SK-N-SH (cell line): ENCODE data around the gene TRIP6. TPM values are rescaled to one million over a fixed set of nuclear protein-coding genes. Genes with fewer than 3 reads are reported as not detected.

ENCODE experiments used
- CTCF ChIA-PET: fragments of 300-600, 350-600 bp; formaldehyde crosslinking; extraction: SDS; loops from one replicate; lab custom pipeline; 2021; lab: Yijun Ruan, JAX
- POLR2A ChIA-PET: fragments of 350-600 bp; sonication (Branson Sonifier 250); formaldehyde crosslinking; extraction: SDS; loops from one replicate; lab custom pipeline; 2020; ENCODE audit warnings: antibody characterized with exemption, inconsistent platforms; lab: Yijun Ruan, JAX
- DNase-seq: peaks from one replicate; pipeline ENCODE4 v3.0.0; 2012
- H2AFZ ChIP-seq: fragments of 200-600 bp; sonication (generic); 2 replicates; pipeline ENCODE4 v1.8.1; 2016; ENCODE audit warnings: antibody characterized with exemption, mild to moderate bottlenecking, low read depth
- H3F3A ChIP-seq: fragments of 200-600 bp; sonication (generic); replicated peaks from 2 replicates; pipeline ENCODE3; 2016; ENCODE audit warnings: antibody characterized with exemption, mild to moderate bottlenecking; ENCODE audit not compliant: insufficient read depth
- H3K27ac ChIP-seq, 2 experiments: fragments of 200-500 bp in 1 of 2; fragments of 200-600 bp in 1 of 2; sonication (Bioruptor generic) in 1 of 2; sonication (generic), shearing (Covaris generic) in 1 of 2; 2 replicates each; pipeline versions ENCODE4 v1.5.1 to v1.6.1; 2014 to 2016; ENCODE audit warnings: low read depth in 2 of 2, inconsistent platforms in 1 of 2, low read length in 1 of 2, mild to moderate bottlenecking in 1 of 2, mixed read lengths in 1 of 2
- H3K27me3 ChIP-seq: fragments of 200-600 bp; sonication (generic), shearing (Covaris generic); 2 replicates; pipeline ENCODE4 v1.6.1; 2016; ENCODE audit warnings: mixed run types; ENCODE audit not compliant: insufficient read depth
- H3K36me3 ChIP-seq, 2 experiments: fragments of 200-500 bp in 1 of 2; fragments of 200-600 bp in 1 of 2; sonication (Bioruptor generic) in 1 of 2; sonication (generic) in 1 of 2; replicated peaks in 1 of 2; 2 replicates each; pipeline versions ENCODE3 to v1.5.1; 2014 to 2016; ENCODE audit warnings: low read length in 1 of 2, mild to moderate bottlenecking in 1 of 2; ENCODE audit not compliant: insufficient read depth in 2 of 2, control insufficient read depth in 1 of 2
- H3K4me1 ChIP-seq, 2 experiments: fragments of 200-500 bp in 1 of 2; fragments of 200-600 bp in 1 of 2; sonication (Bioruptor generic) in 1 of 2; sonication (generic), shearing (Covaris generic) in 1 of 2; 2 replicates each; pipeline versions ENCODE4 v1.5.1 to v1.6.1; 2014 to 2016; ENCODE audit warnings: low read depth in 1 of 2, low read length in 1 of 2, mixed run types in 1 of 2; ENCODE audit not compliant: insufficient read depth in 2 of 2, control insufficient read depth in 1 of 2
- H3K4me2 ChIP-seq: fragments of 200-600 bp; sonication (generic), shearing (Covaris generic); 2 replicates; pipeline ENCODE4 v1.6.1; 2017; ENCODE audit warnings: mixed run types
- H3K4me3 ChIP-seq, 2 experiments: fragments of 200-500 bp in 1 of 2; fragments of 200-600 bp in 1 of 2; sonication (Bioruptor generic) in 1 of 2; sonication (generic), shearing (Covaris generic) in 1 of 2; 2 replicates each; pipeline versions ENCODE4 v1.5.1 to v1.8.1; 2014 to 2016; ENCODE audit warnings: low read depth in 2 of 2, inconsistent platforms in 1 of 2, low read length in 1 of 2, mild to moderate bottlenecking in 1 of 2, mixed read lengths in 1 of 2, moderate library complexity in 1 of 2
- H3K79me2 ChIP-seq: fragments of 200-600 bp; sonication (generic); 2 replicates; pipeline ENCODE4 v1.8.1; 2017; ENCODE audit warnings: mild to moderate bottlenecking; ENCODE audit not compliant: insufficient read depth
- H3K9ac ChIP-seq: fragments of 200-600 bp; sonication (generic); 2 replicates; pipeline ENCODE4 v1.6.1; 2017; ENCODE audit warnings: mixed run types
- H3K9me2 ChIP-seq: fragments of 200-600 bp; sonication (generic); 2 replicates; pipeline ENCODE4 v1.6.1; 2017; ENCODE audit warnings: mixed run types
- H3K9me3 ChIP-seq: fragments of 200-600 bp; sonication (generic); 2 replicates; pipeline ENCODE4 v1.6.1; 2017; ENCODE audit warnings: mixed run types, mild to moderate bottlenecking, moderate library complexity
- H4K20me1 ChIP-seq: fragments of 200-600 bp; sonication (generic); 2 replicates; pipeline ENCODE4 v1.6.1; 2017; ENCODE audit warnings: mild to moderate bottlenecking, mixed run types; ENCODE audit not compliant: insufficient read depth
- CHD2 ChIP-seq: fragments of 150-350 bp; IDR thresholded peaks from 2 replicates; pipeline ENCODE4 v1.6.1; 2018; ENCODE audit warnings: low read length; ENCODE audit not compliant: partially characterized antibody
- EZH2phosphoT487 ChIP-seq: fragments of 200-600 bp; sonication (generic); IDR thresholded peaks from 2 replicates; pipeline ENCODE4 v1.6.1; 2017; ENCODE audit warnings: low read depth, mixed run types, mild to moderate bottlenecking, antibody characterized with exemption, moderate library complexity, borderline replicate concordance
- FOXM1 ChIP-seq: IDR thresholded peaks from 2 replicates; pipeline ENCODE4 v1.4.0; 2012; ENCODE audit warnings: low read depth, mild to moderate bottlenecking
- GABPA ChIP-seq: IDR thresholded peaks from 2 replicates; pipeline ENCODE4 v1.4.0; 2012; ENCODE audit warnings: low read depth, mild to moderate bottlenecking
- MXI1 ChIP-seq: IDR thresholded peaks from 2 replicates; pipeline ENCODE4 v1.6.1; 2012; ENCODE audit warnings: mild to moderate bottlenecking, low read depth, low read length, improper control_type of control experiment
- NRF1 ChIP-seq: IDR thresholded peaks from 2 replicates; pipeline ENCODE4 v1.6.1; 2012; ENCODE audit warnings: low read depth, mild to moderate bottlenecking, low read length
- SIN3A ChIP-seq: IDR thresholded peaks from 2 replicates; pipeline ENCODE4 v1.6.1; 2012; ENCODE audit warnings: low read depth, mild to moderate bottlenecking, low read length, moderate library complexity, borderline replicate concordance
- TEAD4 ChIP-seq: IDR thresholded peaks from 2 replicates; pipeline ENCODE4 v1.4.0; 2012; ENCODE audit warnings: mild to moderate bottlenecking, borderline replicate concordance; ENCODE audit not compliant: insufficient read depth
- YY1 ChIP-seq: IDR thresholded peaks from 2 replicates; pipeline ENCODE4 v1.4.0; 2012; ENCODE audit warnings: low read depth, mild to moderate bottlenecking
- WGBS: methylation state at CpG from one replicate; pipeline ENCODE4 v1.1.6; 2017; ENCODE audit warnings: low lambda C conversion rate; 5-methylcytosine and 5-hydroxymethylcytosine counted together
- polyA plus RNA-seq, 3 experiments: library from polyadenylated mRNA; depleted of rRNA; stranded (reverse); fragments of >200 nt; gene quantifications; 2 replicates each; pipeline ENCODE4 v1.2.3, GENCODE V29; 2012
- TF ChIP-seq, protein P1 (sequence below): fragments of 200-600 bp; sonication (generic); IDR thresholded peaks from 2 replicates; pipeline ENCODE4 v1.6.1; 2017; ENCODE audit warnings: antibody characterized with exemption, mild to moderate bottlenecking, moderate library complexity
- TF ChIP-seq, protein P2 (sequence below): IDR thresholded peaks from 2 replicates; pipeline ENCODE4 v1.6.1; 2012; ENCODE audit warnings: mild to moderate bottlenecking, low read depth, low read length, moderate library complexity
- TF ChIP-seq, protein P3 (sequence below): fragments of 150-350 bp; IDR thresholded peaks from 2 replicates; pipeline ENCODE4 v1.6.1; 2016; ENCODE audit warnings: mild to moderate bottlenecking, low read depth, low read length
- TF ChIP-seq, protein P4 (sequence below): IDR thresholded peaks from 2 replicates; pipeline ENCODE4; 2012

TRIP6 gene
- polyA plus RNA-seq, 1 of the 3 experiments (the other 2 are of a cell fraction), result 6.5 TPM

DNA sequence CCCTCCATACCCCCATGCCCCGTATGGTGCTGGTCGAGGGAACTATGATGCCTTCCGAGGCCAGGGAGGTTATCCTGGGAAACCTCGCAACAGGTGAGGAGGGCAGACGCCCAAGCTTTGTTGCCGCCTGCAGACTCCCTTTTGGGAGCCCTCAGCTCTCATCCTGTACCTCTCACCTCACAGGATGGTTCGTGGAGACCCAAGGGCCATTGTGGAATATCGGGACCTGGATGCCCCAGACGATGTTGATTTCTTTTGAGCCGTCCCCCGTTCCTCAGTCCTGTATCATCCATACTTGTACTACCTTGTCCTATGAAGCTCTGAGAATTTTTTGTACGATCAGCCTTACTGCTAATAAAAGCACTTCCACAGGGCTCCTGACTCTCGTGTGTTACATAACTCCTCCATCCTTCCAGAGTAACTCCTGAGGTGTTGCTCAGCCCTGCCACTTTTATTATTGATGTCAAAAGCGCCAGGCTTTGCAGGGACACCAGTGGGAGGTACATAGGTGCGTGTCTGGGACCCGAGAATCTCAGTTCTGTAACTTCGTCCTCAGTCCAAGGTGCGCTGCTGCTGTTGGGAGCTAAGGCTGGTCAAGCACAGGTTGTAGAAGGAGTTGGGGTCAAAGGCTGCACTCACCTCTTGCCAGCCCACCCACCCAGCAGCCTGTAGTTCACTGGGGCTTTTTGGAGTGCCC is 21.3 kb downstream of the TRIP6 start:
- Histone ChIP-seq H3K9me2 (no peaks in the 10 kb centered on the region), H3K4me2 (peak overlapping the region; percentile 100), H3K9me3 (no peaks in the 10 kb centered on the region), H3K27ac (peak overlapping the region; percentile 69 to 89; a peak in 3 of 4 replicates), H3K27me3 (no peaks in the 10 kb centered on the region), H3K36me3 (peaks cover 40 to 55% of the 10 kb centered on the region in 2 experiments), H3K79me2 (peaks cover 46% of the 10 kb centered on the region), H4K20me1 (peaks cover 12% of the 10 kb centered on the region), H3F3A (peaks cover 39% of the 10 kb centered on the region), H3K4me3 (peak overlapping the region; percentile 75 to 78), H3K9ac (peak overlapping the region; percentile 85), H2AFZ (no peak overlapping the region), H3K4me1 (peaks cover 4 to 40% of the 10 kb centered on the region in 2 experiments)
- ChIA-PET CTCF (interaction anchor here (0.7 to 4.9 kb wide), 8 partner anchors 9 to 189 kb away, joined by 3 to 16 read pairs (median 4); partner anchors contain the start of genes POP7, SLC12A9 and SRRT), POLR2A (interaction anchor here (5.8 kb wide), 1 partner anchor 12 kb away, joined by 126 read pairs; the partner anchor contains the start of gene SRRT)
- 74% methylated on average over 16 of the region's 18 CpGs for WGBS
- DNase-seq, result peak; percentile 39
- TF ChIP-seq MXI1 (no peak), FOXM1 (no peak), YY1 (no peak), EZH2phosphoT487 (no peak), GABPA (no peak), TEAD4 (no peak), NRF1 (no peak), CHD2 (no peak), SIN3A (no peak)
- TF ChIP-seq, protein P1, sequence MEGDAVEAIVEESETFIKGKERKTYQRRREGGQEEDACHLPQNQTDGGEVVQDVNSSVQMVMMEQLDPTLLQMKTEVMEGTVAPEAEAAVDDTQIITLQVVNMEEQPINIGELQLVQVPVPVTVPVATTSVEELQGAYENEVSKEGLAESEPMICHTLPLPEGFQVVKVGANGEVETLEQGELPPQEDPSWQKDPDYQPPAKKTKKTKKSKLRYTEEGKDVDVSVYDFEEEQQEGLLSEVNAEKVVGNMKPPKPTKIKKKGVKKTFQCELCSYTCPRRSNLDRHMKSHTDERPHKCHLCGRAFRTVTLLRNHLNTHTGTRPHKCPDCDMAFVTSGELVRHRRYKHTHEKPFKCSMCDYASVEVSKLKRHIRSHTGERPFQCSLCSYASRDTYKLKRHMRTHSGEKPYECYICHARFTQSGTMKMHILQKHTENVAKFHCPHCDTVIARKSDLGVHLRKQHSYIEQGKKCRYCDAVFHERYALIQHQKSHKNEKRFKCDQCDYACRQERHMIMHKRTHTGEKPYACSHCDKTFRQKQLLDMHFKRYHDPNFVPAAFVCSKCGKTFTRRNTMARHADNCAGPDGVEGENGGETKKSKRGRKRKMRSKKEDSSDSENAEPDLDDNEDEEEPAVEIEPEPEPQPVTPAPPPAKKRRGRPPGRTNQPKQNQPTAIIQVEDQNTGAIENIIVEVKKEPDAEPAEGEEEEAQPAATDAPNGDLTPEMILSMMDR, result no peak
- TF ChIP-seq, protein P2, sequence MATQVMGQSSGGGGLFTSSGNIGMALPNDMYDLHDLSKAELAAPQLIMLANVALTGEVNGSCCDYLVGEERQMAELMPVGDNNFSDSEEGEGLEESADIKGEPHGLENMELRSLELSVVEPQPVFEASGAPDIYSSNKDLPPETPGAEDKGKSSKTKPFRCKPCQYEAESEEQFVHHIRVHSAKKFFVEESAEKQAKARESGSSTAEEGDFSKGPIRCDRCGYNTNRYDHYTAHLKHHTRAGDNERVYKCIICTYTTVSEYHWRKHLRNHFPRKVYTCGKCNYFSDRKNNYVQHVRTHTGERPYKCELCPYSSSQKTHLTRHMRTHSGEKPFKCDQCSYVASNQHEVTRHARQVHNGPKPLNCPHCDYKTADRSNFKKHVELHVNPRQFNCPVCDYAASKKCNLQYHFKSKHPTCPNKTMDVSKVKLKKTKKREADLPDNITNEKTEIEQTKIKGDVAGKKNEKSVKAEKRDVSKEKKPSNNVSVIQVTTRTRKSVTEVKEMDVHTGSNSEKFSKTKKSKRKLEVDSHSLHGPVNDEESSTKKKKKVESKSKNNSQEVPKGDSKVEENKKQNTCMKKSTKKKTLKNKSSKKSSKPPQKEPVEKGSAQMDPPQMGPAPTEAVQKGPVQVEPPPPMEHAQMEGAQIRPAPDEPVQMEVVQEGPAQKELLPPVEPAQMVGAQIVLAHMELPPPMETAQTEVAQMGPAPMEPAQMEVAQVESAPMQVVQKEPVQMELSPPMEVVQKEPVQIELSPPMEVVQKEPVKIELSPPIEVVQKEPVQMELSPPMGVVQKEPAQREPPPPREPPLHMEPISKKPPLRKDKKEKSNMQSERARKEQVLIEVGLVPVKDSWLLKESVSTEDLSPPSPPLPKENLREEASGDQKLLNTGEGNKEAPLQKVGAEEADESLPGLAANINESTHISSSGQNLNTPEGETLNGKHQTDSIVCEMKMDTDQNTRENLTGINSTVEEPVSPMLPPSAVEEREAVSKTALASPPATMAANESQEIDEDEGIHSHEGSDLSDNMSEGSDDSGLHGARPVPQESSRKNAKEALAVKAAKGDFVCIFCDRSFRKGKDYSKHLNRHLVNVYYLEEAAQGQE, result no peak
- TF ChIP-seq, protein P3, sequence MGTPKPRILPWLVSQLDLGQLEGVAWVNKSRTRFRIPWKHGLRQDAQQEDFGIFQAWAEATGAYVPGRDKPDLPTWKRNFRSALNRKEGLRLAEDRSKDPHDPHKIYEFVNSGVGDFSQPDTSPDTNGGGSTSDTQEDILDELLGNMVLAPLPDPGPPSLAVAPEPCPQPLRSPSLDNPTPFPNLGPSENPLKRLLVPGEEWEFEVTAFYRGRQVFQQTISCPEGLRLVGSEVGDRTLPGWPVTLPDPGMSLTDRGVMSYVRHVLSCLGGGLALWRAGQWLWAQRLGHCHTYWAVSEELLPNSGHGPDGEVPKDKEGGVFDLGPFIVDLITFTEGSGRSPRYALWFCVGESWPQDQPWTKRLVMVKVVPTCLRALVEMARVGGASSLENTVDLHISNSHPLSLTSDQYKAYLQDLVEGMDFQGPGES, result no peak
- TF ChIP-seq, protein P4, sequence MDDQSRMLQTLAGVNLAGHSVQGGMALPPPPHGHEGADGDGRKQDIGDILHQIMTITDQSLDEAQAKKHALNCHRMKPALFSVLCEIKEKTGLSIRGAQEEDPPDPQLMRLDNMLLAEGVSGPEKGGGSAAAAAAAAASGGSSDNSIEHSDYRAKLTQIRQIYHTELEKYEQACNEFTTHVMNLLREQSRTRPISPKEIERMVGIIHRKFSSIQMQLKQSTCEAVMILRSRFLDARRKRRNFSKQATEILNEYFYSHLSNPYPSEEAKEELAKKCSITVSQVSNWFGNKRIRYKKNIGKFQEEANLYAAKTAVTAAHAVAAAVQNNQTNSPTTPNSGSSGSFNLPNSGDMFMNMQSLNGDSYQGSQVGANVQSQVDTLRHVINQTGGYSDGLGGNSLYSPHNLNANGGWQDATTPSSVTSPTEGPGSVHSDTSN, result no peak
